Muscle layer of duodenum (tissue), 2 donors: ENCODE data around the gene ATG16L1.

Experiments
- H3K27ac ChIP-seq: one replicate; pipeline ENCODE4 v1.7.0; 2013; ENCODE audit warnings: mild to moderate bottlenecking, low read length
- H3K27me3 ChIP-seq: one replicate; pipeline ENCODE4 v1.7.0; 2013; ENCODE audit warnings: low read depth, mild to moderate bottlenecking, control low read depth, low read length
- H3K36me3 ChIP-seq, 2 donors: one replicate each; pipeline ENCODE4 v1.7.0; 2013; ENCODE audit warnings: low read length in 2 of 2, control low read depth in 1 of 2, mild to moderate bottlenecking in 1 of 2; ENCODE audit not compliant: insufficient read depth in 2 of 2, control insufficient read depth in 1 of 2
- H3K4me1 ChIP-seq, 2 donors: one replicate each; pipeline ENCODE4 v1.7.0; 2013; ENCODE audit warnings: low read length in 2 of 2, mild to moderate bottlenecking in 2 of 2, control low read depth in 1 of 2, moderate library complexity in 1 of 2; ENCODE audit not compliant: insufficient read depth in 2 of 2, control insufficient read depth in 1 of 2
- H3K4me3 ChIP-seq, 2 donors: one replicate each; pipeline ENCODE4 v1.7.0; 2013; ENCODE audit warnings: low read length in 2 of 2, low read depth in 1 of 2, mild to moderate bottlenecking in 1 of 2
- H3K9me3 ChIP-seq, 2 donors: one replicate each; pipeline ENCODE4 v1.7.0; 2013; ENCODE audit warnings: low read length in 2 of 2, control low read depth in 1 of 2, mild to moderate bottlenecking in 1 of 2; ENCODE audit not compliant: control insufficient read depth in 1 of 2
- donor health status: healthy.

The ATG16L1 gene

GRCh38 chr2:233228376-233228775, 23.1 kb upstream of the ATG16L1 start:
- H3K27me3 ChIP-seq, result no peaks in the 10 kb centered on the region
- no peaks in the 10 kb centered on the region for H3K36me3 ChIP-seq
- H3K9me3 ChIP-seq, result no peaks in the 10 kb centered on the region
- H3K27ac ChIP-seq, result no peak overlapping the region
- no peak overlapping the region for H3K4me3 ChIP-seq
- no peaks in the 10 kb centered on the region for H3K4me1 ChIP-seq

GRCh38 chr2:233233618-233234230, 17.7 kb upstream of the ATG16L1 start:
- no peaks in the 10 kb centered on the region for H3K36me3 ChIP-seq
- no peak overlapping the region for H3K27ac ChIP-seq
- H3K4me3 ChIP-seq, result no peak overlapping the region
- H3K27me3 ChIP-seq, result no peaks in the 10 kb centered on the region
- H3K9me3 ChIP-seq, result no peaks in the 10 kb centered on the region
- no peaks in the 10 kb centered on the region for H3K4me1 ChIP-seq

DNA sequence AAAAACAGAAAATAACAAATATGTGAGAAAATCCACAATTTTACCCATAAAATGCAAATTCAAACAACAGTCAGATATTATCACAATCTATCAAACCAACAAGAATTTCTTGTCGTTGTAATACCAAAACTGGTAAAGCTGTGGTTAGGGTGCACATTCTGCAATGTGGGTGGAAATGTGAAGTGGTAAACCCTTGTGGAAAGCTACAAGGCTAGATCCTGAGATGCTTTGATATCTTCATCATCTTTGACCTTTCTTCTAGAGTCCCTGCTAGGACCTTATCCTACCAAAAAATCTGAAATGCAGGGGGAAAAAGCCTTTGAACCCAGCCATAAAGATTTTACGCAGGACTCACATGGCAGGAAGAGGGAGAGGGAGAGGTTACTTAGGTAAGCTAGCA, 17.2 kb upstream of the ATG16L1 start:
- Histone ChIP-seq H3K4me3 (no peak overlapping the region), H3K27ac (no peak overlapping the region), H3K36me3 (no peaks in the 10 kb centered on the region), H3K9me3 (no peaks in the 10 kb centered on the region), H3K27me3 (no peaks in the 10 kb centered on the region), H3K4me1 (no peaks in the 10 kb centered on the region)

DNA sequence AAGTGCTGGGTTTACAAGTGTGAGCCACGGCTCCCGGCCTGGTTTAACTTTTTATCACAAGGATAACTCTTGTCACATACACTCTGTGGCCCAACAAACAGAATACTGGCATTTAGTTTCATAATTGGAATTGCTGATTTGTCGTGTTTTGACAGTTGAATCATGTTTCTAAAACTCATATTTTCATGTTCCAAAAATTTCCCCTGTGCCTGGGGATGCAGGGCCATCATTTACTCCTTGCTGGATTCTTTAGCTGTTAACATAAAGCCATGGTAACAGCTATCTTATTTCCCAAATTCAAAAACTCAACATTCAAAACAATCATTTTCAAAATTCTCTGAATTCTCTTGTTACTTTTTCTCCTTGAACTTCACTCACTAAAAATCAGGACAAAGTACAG, 16.5 kb upstream of the ATG16L1 start:
- H3K9me3 ChIP-seq, result peaks cover 0 to 3% of the 10 kb centered on the region in 2 donors
- H3K4me1 ChIP-seq, result no peaks in the 10 kb centered on the region
- no peak overlapping the region for H3K27ac ChIP-seq
- H3K27me3 ChIP-seq, result no peaks in the 10 kb centered on the region
- H3K36me3 ChIP-seq, result no peaks in the 10 kb centered on the region
- H3K4me3 ChIP-seq, result no peak overlapping the region

DNA sequence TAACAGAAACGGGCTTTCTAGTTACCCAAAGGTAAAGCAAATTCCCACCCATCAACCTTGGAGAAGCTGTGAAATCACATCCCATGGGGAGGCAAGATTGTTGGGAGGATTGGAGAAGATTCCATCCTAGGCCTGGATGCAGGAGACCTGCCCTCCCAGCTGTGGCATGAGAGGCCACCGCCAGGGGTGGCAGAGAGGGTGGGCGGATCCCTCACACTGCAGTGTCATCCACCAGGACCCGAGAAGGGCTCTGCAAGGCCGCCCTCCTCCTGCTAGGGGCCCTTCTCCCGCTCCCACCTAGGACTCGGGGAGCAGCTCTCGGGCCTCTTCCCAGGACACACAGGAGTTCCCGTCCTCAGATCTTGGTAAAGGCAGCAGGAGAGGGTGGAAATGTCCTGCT, 15.5 kb upstream of the ATG16L1 start:
- no peak overlapping the region for H3K4me3 ChIP-seq
- no peaks in the 10 kb centered on the region for H3K27me3 ChIP-seq
- peaks cover 0 to 3% of the 10 kb centered on the region in 2 donors for H3K9me3 ChIP-seq
- H3K4me1 ChIP-seq, result no peaks in the 10 kb centered on the region
- no peaks in the 10 kb centered on the region for H3K36me3 ChIP-seq
- no peak overlapping the region for H3K27ac ChIP-seq

DNA sequence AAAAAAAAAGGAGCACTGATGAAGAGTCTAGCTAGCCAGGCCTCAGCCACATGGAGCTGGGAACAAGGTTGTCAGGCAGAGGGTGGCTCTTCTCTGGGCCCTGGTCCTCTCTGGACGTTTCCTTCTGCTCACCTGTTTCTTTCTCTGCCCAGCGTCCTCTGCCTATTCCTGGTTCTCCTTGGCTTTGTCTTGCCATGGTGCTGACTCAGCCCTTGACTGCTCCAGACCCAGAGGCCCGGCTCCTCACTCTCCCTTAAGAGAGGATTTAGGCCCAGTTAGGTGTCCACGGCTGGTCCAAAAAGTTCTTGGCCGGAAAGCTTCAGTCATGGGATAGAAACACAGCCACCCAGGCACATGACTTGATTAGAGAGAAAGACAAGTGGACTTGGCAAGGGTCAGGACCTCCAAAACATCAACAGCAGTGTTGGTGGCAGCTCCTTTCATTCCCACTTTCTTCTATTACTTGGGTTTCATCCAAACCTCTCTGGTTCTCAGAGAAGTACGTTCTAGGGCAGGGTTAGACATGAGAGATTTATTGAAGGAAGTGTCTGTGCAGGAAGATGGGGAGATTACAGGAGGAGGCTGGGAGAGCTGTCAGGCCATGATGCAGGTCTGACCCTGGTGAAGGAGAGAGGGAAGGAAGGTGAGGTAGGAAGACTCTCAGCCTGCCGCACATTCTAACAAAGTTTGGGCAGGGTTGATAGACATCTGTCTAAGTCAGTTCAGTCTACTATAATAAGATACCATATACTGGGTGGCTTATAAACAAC, 14.5 kb upstream of the ATG16L1 start:
- no peaks in the 10 kb centered on the region for H3K4me1 ChIP-seq
- no peak overlapping the region for H3K27ac ChIP-seq
- no peak overlapping the region for H3K4me3 ChIP-seq
- no peaks in the 10 kb centered on the region for H3K27me3 ChIP-seq
- peaks cover 0 to 3% of the 10 kb centered on the region in 2 donors for H3K9me3 ChIP-seq
- H3K36me3 ChIP-seq, result no peaks in the 10 kb centered on the region

GRCh38 chr2:233240897-233241296, 10.6 kb upstream of the ATG16L1 start:
- peaks cover 0 to 3% of the 10 kb centered on the region in 2 donors for H3K9me3 ChIP-seq
- no peaks in the 10 kb centered on the region for H3K36me3 ChIP-seq
- H3K27ac ChIP-seq, result no peak overlapping the region
- H3K4me1 ChIP-seq, result no peaks in the 10 kb centered on the region
- no peaks in the 10 kb centered on the region for H3K27me3 ChIP-seq
- no peak overlapping the region for H3K4me3 ChIP-seq

- Histone ChIP-seq H3K4me1 (no peaks in the 10 kb centered on the region), H3K9me3 (peaks cover 0 to 3% of the 10 kb centered on the region in 2 donors), H3K27ac (no peak overlapping the region), H3K36me3 (no peaks in the 10 kb centered on the region), H3K4me3 (no peak overlapping the region), H3K27me3 (no peaks in the 10 kb centered on the region)
Measured at GRCh38 chr2:233241803-233242202, 9.7 kb upstream of the ATG16L1 start.

DNA sequence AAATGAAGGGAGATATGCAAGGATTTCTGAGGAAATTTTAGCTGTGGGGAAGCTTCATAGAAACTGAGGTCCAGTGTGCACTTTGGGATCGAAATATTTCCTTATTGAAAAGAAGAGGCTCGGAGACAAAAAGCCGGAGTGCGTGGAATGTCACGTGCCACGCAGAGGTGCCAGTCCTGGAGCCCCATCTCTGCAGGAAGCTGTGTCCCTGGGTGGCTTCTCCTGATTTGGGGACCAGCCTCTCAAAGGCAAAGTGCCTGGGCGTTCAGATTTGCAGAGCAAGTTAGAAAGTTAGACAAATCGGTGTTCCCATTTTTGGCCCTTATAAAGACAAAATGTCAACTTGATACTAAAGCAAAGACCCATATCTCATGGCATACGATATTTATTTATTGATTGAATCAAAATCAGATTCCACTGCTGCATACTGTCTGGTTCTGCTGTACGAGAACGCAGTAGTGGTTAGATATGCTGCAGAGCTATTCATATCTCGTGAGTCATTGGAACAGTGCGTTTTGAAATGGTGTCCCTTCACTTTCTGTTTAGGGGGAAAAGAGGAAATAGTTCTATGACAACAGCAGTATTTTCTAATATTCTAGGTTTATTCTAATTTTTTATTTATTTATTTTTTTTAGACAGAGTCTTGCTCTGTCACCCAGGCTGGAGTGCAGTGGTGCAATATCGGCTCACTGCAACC, 9.1 kb upstream of the ATG16L1 start:
- H3K27me3 ChIP-seq, result no peaks in the 10 kb centered on the region
- no peak overlapping the region for H3K4me3 ChIP-seq
- H3K9me3 ChIP-seq, result peaks cover 0 to 3% of the 10 kb centered on the region in 2 donors
- no peaks in the 10 kb centered on the region for H3K4me1 ChIP-seq
- no peak overlapping the region for H3K27ac ChIP-seq
- H3K36me3 ChIP-seq, result no peaks in the 10 kb centered on the region

- H3K4me1 ChIP-seq, result no peaks in the 10 kb centered on the region
- H3K27me3 ChIP-seq, result no peaks in the 10 kb centered on the region
- no peaks in the 10 kb centered on the region for H3K36me3 ChIP-seq
- peaks cover 0 to 3% of the 10 kb centered on the region in 2 donors for H3K9me3 ChIP-seq
- no peak overlapping the region for H3K4me3 ChIP-seq
- no peak overlapping the region for H3K27ac ChIP-seq
Measured at GRCh38 chr2:233243348-233243747, 8.1 kb upstream of the ATG16L1 start.

GRCh38 chr2:233244818-233245217, 6.7 kb upstream of the ATG16L1 start:
- no peak overlapping the region for H3K4me3 ChIP-seq
- no peaks in the 10 kb centered on the region for H3K27me3 ChIP-seq
- no peak overlapping the region for H3K27ac ChIP-seq
- no peaks in the 10 kb centered on the region for H3K9me3 ChIP-seq
- H3K36me3 ChIP-seq, result no peaks in the 10 kb centered on the region
- no peaks in the 10 kb centered on the region for H3K4me1 ChIP-seq
